OCI-LY1 (cell line): ENCODE results near the gene TPCN2.
A peak's percentile ranks its signal among the peaks of the same experiment; 100 is the strongest.

Experiments used
- H2AFZ ChIP-seq: fragments of 200-600 bp; sonication (generic), shearing (Covaris generic); 2 replicates; pipeline ENCODE4 v1.6.0; 2014; ENCODE audit warnings: antibody characterized with exemption, mild to moderate bottlenecking, low read length
- H3F3A ChIP-seq: fragments of 200-600 bp; sonication (generic), shearing (Covaris generic); 2 replicates; pipeline ENCODE4 v1.6.0; 2014; ENCODE audit warnings: mild to moderate bottlenecking, antibody characterized with exemption, low read length, moderate library complexity; ENCODE audit not compliant: insufficient read depth
- H3K27ac ChIP-seq: fragments of 200-600 bp; sonication (generic); 2 replicates; pipeline ENCODE4 v1.5.1; 2014; ENCODE audit warnings: low read length, mixed run types, mild to moderate bottlenecking, low read depth; ENCODE audit not compliant: poor library complexity, severe bottlenecking
- H3K27me3 ChIP-seq: fragments of 200-600 bp; sonication (generic); 2 replicates; pipeline ENCODE4 v1.6.0; 2014; ENCODE audit warnings: antibody characterized with exemption, mild to moderate bottlenecking, low read length, moderate library complexity; ENCODE audit not compliant: insufficient read depth
- H3K36me3 ChIP-seq: fragments of 200-600 bp; sonication (generic); 2 replicates; pipeline ENCODE4 v1.6.1; 2014; ENCODE audit warnings: mild to moderate bottlenecking, antibody characterized with exemption, low read length, moderate library complexity, mixed read lengths; ENCODE audit not compliant: insufficient read depth
- H3K4me1 ChIP-seq: fragments of 200-600 bp; sonication (generic); 2 replicates; pipeline ENCODE4 v1.5.1; 2014; ENCODE audit warnings: mild to moderate bottlenecking, low read length, moderate library complexity; ENCODE audit not compliant: insufficient read depth, severe bottlenecking
- H3K4me2 ChIP-seq: fragments of 200-600 bp; sonication (generic), shearing (Covaris generic); 2 replicates; pipeline ENCODE4 v1.6.1; 2014; ENCODE audit warnings: low read length
- H3K4me3 ChIP-seq: fragments of 200-600 bp; sonication (generic); 2 replicates; pipeline ENCODE4 v1.5.1; 2014; ENCODE audit warnings: low read length, low read depth, mild to moderate bottlenecking, mixed read lengths; ENCODE audit not compliant: poor library complexity, severe bottlenecking
- H3K79me2 ChIP-seq: fragments of 200-600 bp; shearing (Covaris generic); 2 replicates; pipeline ENCODE4 v1.6.1; 2016; ENCODE audit warnings: mixed run types, low read length, mixed read lengths; ENCODE audit not compliant: insufficient read depth
- H3K9ac ChIP-seq: fragments of 200-600 bp; sonication (generic), shearing (Covaris generic); 2 replicates; pipeline ENCODE4 v1.6.1; 2014; ENCODE audit warnings: mild to moderate bottlenecking, low read length, mixed read lengths
- H3K9me2 ChIP-seq: fragments of 200-600 bp; sonication (generic), shearing (Covaris generic); 2 replicates; pipeline ENCODE4 v1.6.1; 2014; ENCODE audit warnings: low read depth, mild to moderate bottlenecking, low read length, mixed read lengths
- H3K9me3 ChIP-seq: fragments of 200-600 bp; shearing (Covaris generic); 2 replicates; pipeline ENCODE4 v1.6.1; 2014; ENCODE audit warnings: low read length, mixed read lengths
- H4K20me1 ChIP-seq: fragments of 200-600 bp; sonication (generic), shearing (Covaris generic); 2 replicates; pipeline ENCODE4 v1.6.0; 2016; ENCODE audit warnings: mild to moderate bottlenecking, low read length; ENCODE audit not compliant: insufficient read depth
- EZH2 ChIP-seq: fragments of 200-600 bp; sonication (generic), shearing (Covaris generic); IDR thresholded peaks from 2 replicates; pipeline ENCODE4 v1.8.0; 2017; ENCODE audit warnings: borderline replicate concordance, mixed run types, mild to moderate bottlenecking, antibody characterized with exemption, low read length, moderate library complexity, mixed read lengths
- TF ChIP-seq, protein P1 (sequence below): fragments of 200-600 bp; sonication (generic), shearing (Covaris generic); IDR thresholded peaks from 2 replicates; pipeline ENCODE4 v1.5.1; 2017; ENCODE audit warnings: mild to moderate bottlenecking, antibody characterized with exemption, low read length, moderate library complexity, mixed read lengths

Gene TPCN2

DNA sequence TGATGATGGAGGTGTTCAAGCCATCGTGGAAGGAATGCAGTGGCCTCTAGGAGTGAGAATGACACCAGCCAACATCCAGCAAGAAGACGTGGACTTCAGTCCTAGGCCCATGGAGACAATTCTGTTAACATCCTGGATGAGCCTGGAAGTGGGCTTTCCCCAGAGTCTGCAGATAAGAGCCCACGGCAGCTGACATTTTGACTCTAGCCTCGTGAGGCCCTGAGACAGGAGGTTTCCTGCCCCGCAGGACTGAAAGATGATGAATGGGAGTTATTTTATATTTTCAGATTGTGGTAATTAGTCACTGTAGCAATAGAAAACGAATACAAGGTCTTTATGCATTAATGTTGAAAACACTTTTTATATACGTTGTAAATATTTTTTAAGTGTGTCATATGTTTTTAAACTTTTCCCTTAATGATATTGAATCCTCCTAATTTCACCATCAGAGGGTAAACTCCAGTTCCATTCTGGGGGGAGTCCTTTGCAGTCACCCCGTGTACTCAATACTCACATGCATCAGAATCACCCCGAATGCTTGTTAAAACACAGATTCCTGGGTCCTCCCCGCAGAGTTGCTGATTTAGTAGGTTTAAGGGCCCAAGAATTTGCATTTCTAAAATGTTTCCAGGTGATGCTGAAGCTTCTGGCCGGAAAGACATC, 570 bp upstream of the TPCN2 start:
- Histone ChIP-seq H3K27me3 (no peaks in the 10 kb centered on the region), H3K9me3 (no peaks in the 10 kb centered on the region), H3K4me1 (peaks cover 39% of the 10 kb centered on the region), H4K20me1 (no peaks in the 10 kb centered on the region), H3F3A (no peaks in the 10 kb centered on the region), H3K79me2 (no peaks in the 10 kb centered on the region), H3K9ac (no peak overlapping the region), H3K4me2 (peak overlapping the region; percentile 57), H3K9me2 (no peaks in the 10 kb centered on the region), H2AFZ (no peak overlapping the region), H3K36me3 (no peaks in the 10 kb centered on the region), H3K4me3 (peak overlapping the region; percentile 96), H3K27ac (no peak overlapping the region)
- TF ChIP-seq EZH2: no peak
- TF ChIP-seq, protein P1, sequence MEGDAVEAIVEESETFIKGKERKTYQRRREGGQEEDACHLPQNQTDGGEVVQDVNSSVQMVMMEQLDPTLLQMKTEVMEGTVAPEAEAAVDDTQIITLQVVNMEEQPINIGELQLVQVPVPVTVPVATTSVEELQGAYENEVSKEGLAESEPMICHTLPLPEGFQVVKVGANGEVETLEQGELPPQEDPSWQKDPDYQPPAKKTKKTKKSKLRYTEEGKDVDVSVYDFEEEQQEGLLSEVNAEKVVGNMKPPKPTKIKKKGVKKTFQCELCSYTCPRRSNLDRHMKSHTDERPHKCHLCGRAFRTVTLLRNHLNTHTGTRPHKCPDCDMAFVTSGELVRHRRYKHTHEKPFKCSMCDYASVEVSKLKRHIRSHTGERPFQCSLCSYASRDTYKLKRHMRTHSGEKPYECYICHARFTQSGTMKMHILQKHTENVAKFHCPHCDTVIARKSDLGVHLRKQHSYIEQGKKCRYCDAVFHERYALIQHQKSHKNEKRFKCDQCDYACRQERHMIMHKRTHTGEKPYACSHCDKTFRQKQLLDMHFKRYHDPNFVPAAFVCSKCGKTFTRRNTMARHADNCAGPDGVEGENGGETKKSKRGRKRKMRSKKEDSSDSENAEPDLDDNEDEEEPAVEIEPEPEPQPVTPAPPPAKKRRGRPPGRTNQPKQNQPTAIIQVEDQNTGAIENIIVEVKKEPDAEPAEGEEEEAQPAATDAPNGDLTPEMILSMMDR: no peak

- H3K4me2 ChIP-seq: peak overlapping the region; percentile 89
- H3K27ac ChIP-seq: no peak overlapping the region
- H2AFZ ChIP-seq: no peak overlapping the region
- no peak for TF ChIP-seq EZH2
- TF ChIP-seq, protein P1: no peak
- H3K36me3 ChIP-seq: peaks cover 9% of the 10 kb centered on the region; the same call in 1 of the 2 replicates
- no peaks in the 10 kb centered on the region for H3F3A ChIP-seq
- H3K9ac ChIP-seq: peak overlapping the region; percentile 86
- H3K27me3 ChIP-seq: no peaks in the 10 kb centered on the region
- H3K9me2 ChIP-seq: no peaks in the 10 kb centered on the region
- H4K20me1 ChIP-seq: no peaks in the 10 kb centered on the region
- no peaks in the 10 kb centered on the region for H3K9me3 ChIP-seq
- no peaks in the 10 kb centered on the region for H3K79me2 ChIP-seq
- peak overlapping the region; percentile 96 for H3K4me3 ChIP-seq
- H3K4me1 ChIP-seq: peaks cover 50% of the 10 kb centered on the region
Measured at GRCh38 chr11:69049490-69049867, 747 bp downstream of the TPCN2 start.

DNA sequence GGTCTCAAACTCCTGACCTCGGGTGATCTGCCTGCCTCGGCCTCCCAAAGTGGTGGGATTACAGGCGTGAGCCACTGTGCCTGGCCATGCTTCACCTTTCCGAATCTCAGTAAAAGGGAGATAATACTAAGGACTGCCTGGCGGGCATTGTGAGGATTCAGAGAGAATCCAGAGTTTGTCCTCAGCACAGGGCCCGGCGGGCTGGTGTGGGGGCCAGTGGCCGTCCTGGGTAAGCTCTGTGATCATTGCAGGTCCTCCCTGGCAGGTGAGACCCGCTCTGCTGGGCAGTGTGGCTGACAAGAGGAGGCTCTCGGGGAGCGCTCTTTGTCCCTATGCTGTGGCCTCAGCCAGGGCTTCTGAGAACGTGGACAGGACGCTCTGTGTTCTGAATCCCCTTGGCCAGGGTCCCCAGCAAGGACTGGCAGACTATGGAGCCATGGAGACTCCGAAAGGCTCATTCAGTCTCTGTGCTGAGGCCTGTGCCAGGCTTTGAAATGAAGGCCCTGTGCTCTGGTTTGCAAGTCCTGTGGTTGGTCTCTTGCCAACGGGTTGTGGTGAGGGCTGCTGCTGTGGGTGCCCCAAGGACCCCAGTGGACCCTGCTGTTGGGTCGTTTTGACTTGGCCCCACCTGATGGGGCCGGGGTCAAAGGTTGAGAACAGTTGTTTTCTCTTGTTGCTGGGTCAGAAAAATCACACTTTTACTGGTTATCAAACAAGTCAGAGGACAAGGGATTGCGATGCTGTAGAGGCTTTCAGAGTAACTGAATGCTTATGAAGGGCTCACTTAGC, 2.1 kb downstream of the TPCN2 start:
- no peak overlapping the region for H3K4me3 ChIP-seq
- H3K9me3 ChIP-seq: no peaks in the 10 kb centered on the region
- H3F3A ChIP-seq: no peaks in the 10 kb centered on the region
- H3K27ac ChIP-seq: peak overlapping the region; percentile 56
- H4K20me1 ChIP-seq: no peaks in the 10 kb centered on the region
- H3K9me2 ChIP-seq: no peaks in the 10 kb centered on the region
- peaks cover 10% of the 10 kb centered on the region; the same call in 1 of the 2 replicates for H3K36me3 ChIP-seq
- H3K27me3 ChIP-seq: no peaks in the 10 kb centered on the region
- H2AFZ ChIP-seq: no peak overlapping the region
- H3K79me2 ChIP-seq: no peaks in the 10 kb centered on the region
- peak overlapping the region; percentile 32 for H3K4me2 ChIP-seq
- H3K4me1 ChIP-seq: peaks cover 63% of the 10 kb centered on the region
- no peak overlapping the region for H3K9ac ChIP-seq
- TF ChIP-seq EZH2: no peak
- TF ChIP-seq, protein P1: no peak
